Fibroblast of lung (primary cell): ENCODE results near the gene SPOCD1.

Experiments
- EZH2 ChIP-seq: IDR thresholded peaks from 2 replicates; pipeline ENCODE4 v1.5.1; 2012; ENCODE audit warnings: low read length, control low read depth, mild to moderate bottlenecking; ENCODE audit errors: missing control alignments
- TF ChIP-seq, protein P1 (sequence below), 2 donors: IDR thresholded peaks in 1 of 2; conservative IDR thresholded peaks in 1 of 2; 1 replicate in 1 of 2; 2 replicates in 1 of 2; pipeline ENCODE4 v1.5.1; 2011 to 2012; ENCODE audit warnings: low read length in 2 of 2, control low read depth in 1 of 2, inconsistent platforms in 1 of 2, low read depth in 1 of 2, mild to moderate bottlenecking in 1 of 2

DNA sequence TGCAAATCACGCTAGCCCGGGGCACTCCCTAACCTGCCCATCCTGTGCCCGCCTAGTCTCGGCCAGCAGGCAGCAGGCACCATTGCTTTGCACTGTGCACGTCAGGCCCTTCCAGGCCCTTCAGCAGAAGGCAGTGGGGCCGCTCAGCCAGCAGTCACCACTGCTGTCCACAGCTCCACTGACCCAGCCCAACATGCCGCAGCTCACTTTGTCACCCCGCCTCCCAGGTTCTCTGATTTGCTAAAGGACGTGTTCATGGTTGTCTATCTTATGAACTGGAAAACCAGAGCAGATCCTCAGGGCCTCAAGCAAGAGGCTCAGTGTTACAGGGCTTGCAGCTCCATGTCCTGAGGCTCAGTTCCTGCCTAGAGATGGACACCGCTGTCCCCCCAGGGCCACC lies 14.2 kb upstream of the SPOCD1 start:
- no peak for TF ChIP-seq EZH2
- TF ChIP-seq, protein P1, sequence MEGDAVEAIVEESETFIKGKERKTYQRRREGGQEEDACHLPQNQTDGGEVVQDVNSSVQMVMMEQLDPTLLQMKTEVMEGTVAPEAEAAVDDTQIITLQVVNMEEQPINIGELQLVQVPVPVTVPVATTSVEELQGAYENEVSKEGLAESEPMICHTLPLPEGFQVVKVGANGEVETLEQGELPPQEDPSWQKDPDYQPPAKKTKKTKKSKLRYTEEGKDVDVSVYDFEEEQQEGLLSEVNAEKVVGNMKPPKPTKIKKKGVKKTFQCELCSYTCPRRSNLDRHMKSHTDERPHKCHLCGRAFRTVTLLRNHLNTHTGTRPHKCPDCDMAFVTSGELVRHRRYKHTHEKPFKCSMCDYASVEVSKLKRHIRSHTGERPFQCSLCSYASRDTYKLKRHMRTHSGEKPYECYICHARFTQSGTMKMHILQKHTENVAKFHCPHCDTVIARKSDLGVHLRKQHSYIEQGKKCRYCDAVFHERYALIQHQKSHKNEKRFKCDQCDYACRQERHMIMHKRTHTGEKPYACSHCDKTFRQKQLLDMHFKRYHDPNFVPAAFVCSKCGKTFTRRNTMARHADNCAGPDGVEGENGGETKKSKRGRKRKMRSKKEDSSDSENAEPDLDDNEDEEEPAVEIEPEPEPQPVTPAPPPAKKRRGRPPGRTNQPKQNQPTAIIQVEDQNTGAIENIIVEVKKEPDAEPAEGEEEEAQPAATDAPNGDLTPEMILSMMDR (conservative IDR thresholded peaks at IDR 0.05 in 1 of 2, IDR thresholded peaks at IDR 0.05 in 1 of 2; ENCODE audit: low read depth in 1 of 2, low read length in 2 of 2): no peak
